Measurements from ENCODE around the gene ADAMTSL1. TPM values are rescaled to one million over a fixed set of nuclear protein-coding genes. Genes with fewer than 3 reads are reported as not detected.

The ADAMTSL1 gene
- total and polyA plus RNA-seq, 2 of the 8 experiments (the other 6 are each of a cell fraction or from before 2014, with no cell fraction given) = 0.84 to 1.1 TPM

DNA sequence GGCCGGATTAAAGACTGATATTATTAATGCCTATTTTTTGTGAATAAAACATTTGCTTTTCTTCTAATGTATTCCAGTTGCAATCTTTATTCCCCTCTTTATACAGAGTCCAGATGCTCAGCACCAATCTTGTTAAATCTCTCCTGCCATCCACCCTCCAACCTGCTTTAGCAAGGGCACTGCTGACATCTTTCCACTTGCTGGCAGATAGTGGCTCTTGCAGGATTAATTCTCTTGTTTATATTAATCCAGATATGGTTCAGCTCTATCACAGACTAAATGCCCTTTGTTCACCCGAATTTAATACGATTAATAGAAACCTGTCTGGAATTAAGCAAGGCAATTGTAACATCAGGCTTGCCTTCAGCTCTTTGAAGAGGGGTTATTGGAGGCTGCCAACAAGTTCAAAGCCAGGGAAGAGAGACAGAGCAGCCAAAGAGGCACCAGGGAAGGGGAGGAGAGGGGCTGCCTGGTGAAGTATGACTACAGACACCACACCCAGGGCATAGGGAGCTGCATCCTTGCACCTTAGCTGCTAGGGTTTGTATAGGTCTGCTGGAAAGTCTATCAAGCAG lies 322.8 kb downstream of the ADAMTSL1 start:
- Histone ChIP-seq H3K4me2 (ENCODE audit: insufficient read depth in 1 of 2, low read depth in 2 of 2, low read length in 2 of 2) (no peak overlapping the region), H3K4me1 (replicated peaks in 1 of 4; ENCODE audit: control insufficient read depth in 3 of 4, insufficient read depth in 4 of 4, low read length in 3 of 4) (peaks cover 0 to 6% (median 1%) of the 10 kb centered on the region in 4 experiments; a peak in 2 of 7 replicates), H4K91ac (replicated peaks; ENCODE audit: insufficient read length, low read length) (no peak overlapping the region), H3K9ac (replicated peaks in 1 of 4; ENCODE audit: extremely low read depth in 1 of 4, low read depth in 3 of 4, low read length in 3 of 4) (no peak overlapping the region), H3K27ac (ENCODE audit: low read depth, low read length) (no peak overlapping the region), H2AFZ (ENCODE audit: low read length) (no peak overlapping the region), H3K9me3 (ENCODE audit: insufficient read depth in 2 of 2, low read depth in 1 of 2, low read length in 1 of 2) (no peaks in the 10 kb centered on the region), H3K27me3 (replicated peaks in 1 of 4; ENCODE audit: control insufficient read depth in 3 of 4, extremely low read depth in 1 of 4, insufficient read depth in 3 of 4, low read length in 3 of 4) (no peaks in the 10 kb centered on the region), H2BK5ac (ENCODE audit: low read depth, low read length) (no peak overlapping the region), H3K56ac (replicated peaks; ENCODE audit: insufficient read length, low read depth, low read length) (no peak overlapping the region), H3K14ac (ENCODE audit: insufficient read length) (no peak overlapping the region), H3K4me3 (ENCODE audit: extremely low read depth in 1 of 4, insufficient read depth in 2 of 4, low read depth in 3 of 4, low read length in 4 of 4) (no peak overlapping the region), H3K4ac (replicated peaks; ENCODE audit: insufficient read length, low read depth, low read length) (no peak overlapping the region), H3K23ac (ENCODE audit: insufficient read length) (no peak overlapping the region), H2AK5ac (ENCODE audit: low read depth, low read length) (no peak overlapping the region), H3K23me2 (ENCODE audit: low read depth, low read length) (no peaks in the 10 kb centered on the region), H2BK12ac (ENCODE audit: low read depth, low read length) (no peak overlapping the region), H4K8ac (ENCODE audit: extremely low read depth, insufficient read depth, low read length) (no peak overlapping the region), H4K20me1 (replicated peaks in 1 of 2; ENCODE audit: control insufficient read depth in 1 of 2, insufficient read depth in 2 of 2, low read length in 2 of 2) (no peaks in the 10 kb centered on the region), H3K18ac (ENCODE audit: extremely low read depth, low read length) (no peak overlapping the region), H2BK15ac (ENCODE audit: low read length) (no peak overlapping the region), H3K36me3 (ENCODE audit: control insufficient read depth in 2 of 4, insufficient read depth in 4 of 4, low read length in 3 of 4) (no peaks in the 10 kb centered on the region), H4K5ac (ENCODE audit: insufficient read length, low read depth, low read length) (no peak overlapping the region), H2BK20ac (ENCODE audit: low read length) (no peak overlapping the region), H3K79me2 (ENCODE audit: control insufficient read depth in 1 of 2, insufficient read depth in 2 of 2, low read length in 2 of 2) (no peaks in the 10 kb centered on the region), H3K79me1 (ENCODE audit: low read depth, low read length) (no peaks in the 10 kb centered on the region), H2BK120ac (replicated peaks; ENCODE audit: low read depth, low read length) (no peak overlapping the region)
- POLR2A ChIA-PET (ENCODE audit: partially characterized antibody) = no interaction called here
- CTCF ChIA-PET (ENCODE audit: partially characterized antibody) = interaction anchor here (0.6 to 1.3 kb wide), 3 partner anchors 27 to 233 kb away, joined by 3 read pairs; no protein-coding TSS in a partner anchor
- no peak for DNase-seq (ENCODE audit: low read depth in 1 of 2, low spot score in 2 of 2)
- 92% methylated on average over 3 of the region's 3 CpGs; no CpG with 5 or more reads in 1 of the 2 experiments for WGBS, 2 experiments (ENCODE audit: extremely low coverage in 1 of 2, insufficient coverage in 1 of 2, insufficient read length in 1 of 2, insufficient replicate concordance in 2 of 2, low coverage in 1 of 2, low lambda C conversion rate in 2 of 2, missing lambda C conversion rate in 1 of 2)
- no peak for FAIRE-seq
- TF ChIP-seq KDM1A (IDR thresholded peaks at IDR 0.05; ENCODE audit: borderline replicate concordance, low read length) (no peak), CBX5 (IDR thresholded peaks at IDR 0.05; ENCODE audit: low read depth, low read length) (no peak), BRCA1 (IDR thresholded peaks at IDR 0.05; ENCODE audit: low read depth, low read length) (no peak), SIN3A (conservative IDR thresholded peaks at IDR 0.05 in 1 of 2, IDR thresholded peaks at IDR 0.05 in 1 of 2; ENCODE audit: low read depth in 1 of 2, low read length in 2 of 2) (no peak), HDAC2 (IDR thresholded peaks at IDR 0.05; ENCODE audit: borderline replicate concordance in 1 of 2, low read depth in 2 of 2, low read length in 2 of 2) (no peak), ASH2L (IDR thresholded peaks at IDR 0.05; ENCODE audit: low read length) (no peak), NANOG (IDR thresholded peaks at IDR 0.05; ENCODE audit: insufficient read depth, low read depth, low read length, poor library complexity, severe bottlenecking) (no peak), TAF1 (IDR thresholded peaks at IDR 0.05; ENCODE audit: low read depth, low read length) (no peak), GABPA (IDR thresholded peaks at IDR 0.05; ENCODE audit: borderline replicate concordance, insufficient read depth, low read length) (no peak), SP2 (IDR thresholded peaks at IDR 0.05; ENCODE audit: low read length) (no peak), FOSL1 (IDR thresholded peaks at IDR 0.05; ENCODE audit: insufficient read depth, low read depth, low read length) (no peak)
- TF ChIP-seq, protein P1, sequence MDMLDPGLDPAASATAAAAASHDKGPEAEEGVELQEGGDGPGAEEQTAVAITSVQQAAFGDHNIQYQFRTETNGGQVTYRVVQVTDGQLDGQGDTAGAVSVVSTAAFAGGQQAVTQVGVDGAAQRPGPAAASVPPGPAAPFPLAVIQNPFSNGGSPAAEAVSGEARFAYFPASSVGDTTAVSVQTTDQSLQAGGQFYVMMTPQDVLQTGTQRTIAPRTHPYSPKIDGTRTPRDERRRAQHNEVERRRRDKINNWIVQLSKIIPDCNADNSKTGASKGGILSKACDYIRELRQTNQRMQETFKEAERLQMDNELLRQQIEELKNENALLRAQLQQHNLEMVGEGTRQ (IDR thresholded peaks at IDR 0.05; ENCODE audit: low read length) = no peak

Data from H1 (cell line).